GM12873 (cell line): Measurements from ENCODE around the gene PFDN1.

Experiments used
- TF ChIP-seq, protein P1 (sequence below): IDR thresholded peaks from 2 replicates; pipeline ENCODE4 v1.5.1; 2012; ENCODE audit warnings: low read depth, mild to moderate bottlenecking, moderate library complexity, low read length, control low read depth; ENCODE audit not compliant: insufficient read depth; ENCODE audit errors: missing control alignments

The PFDN1 gene

DNA sequence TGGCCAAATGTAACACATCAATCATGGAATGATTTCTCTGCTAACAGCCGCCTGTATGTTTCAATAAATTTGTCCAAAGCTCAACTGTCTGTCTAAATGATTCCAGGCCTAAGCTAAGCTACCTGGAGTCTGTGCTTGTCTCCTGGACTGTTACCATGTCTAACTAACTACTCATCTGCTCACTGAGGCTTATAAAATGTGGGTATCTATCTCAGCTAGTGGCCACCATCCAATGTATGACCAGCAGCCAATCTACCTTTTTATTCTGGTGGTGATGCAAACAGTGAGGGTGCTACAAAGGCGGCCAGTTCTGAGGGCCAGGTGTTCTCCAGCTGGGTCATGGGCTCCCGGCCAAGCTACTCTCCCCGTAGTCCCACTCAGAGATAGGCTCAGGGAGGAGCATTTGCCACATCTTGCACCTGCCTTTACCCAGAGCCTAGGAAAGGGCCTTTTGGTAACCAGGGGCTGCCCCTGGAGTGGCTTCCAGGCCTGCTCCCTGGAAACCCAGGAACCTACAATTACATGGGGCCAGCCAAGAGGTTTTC, 59.1 kb downstream of the PFDN1 start:
- TF ChIP-seq, protein P1, sequence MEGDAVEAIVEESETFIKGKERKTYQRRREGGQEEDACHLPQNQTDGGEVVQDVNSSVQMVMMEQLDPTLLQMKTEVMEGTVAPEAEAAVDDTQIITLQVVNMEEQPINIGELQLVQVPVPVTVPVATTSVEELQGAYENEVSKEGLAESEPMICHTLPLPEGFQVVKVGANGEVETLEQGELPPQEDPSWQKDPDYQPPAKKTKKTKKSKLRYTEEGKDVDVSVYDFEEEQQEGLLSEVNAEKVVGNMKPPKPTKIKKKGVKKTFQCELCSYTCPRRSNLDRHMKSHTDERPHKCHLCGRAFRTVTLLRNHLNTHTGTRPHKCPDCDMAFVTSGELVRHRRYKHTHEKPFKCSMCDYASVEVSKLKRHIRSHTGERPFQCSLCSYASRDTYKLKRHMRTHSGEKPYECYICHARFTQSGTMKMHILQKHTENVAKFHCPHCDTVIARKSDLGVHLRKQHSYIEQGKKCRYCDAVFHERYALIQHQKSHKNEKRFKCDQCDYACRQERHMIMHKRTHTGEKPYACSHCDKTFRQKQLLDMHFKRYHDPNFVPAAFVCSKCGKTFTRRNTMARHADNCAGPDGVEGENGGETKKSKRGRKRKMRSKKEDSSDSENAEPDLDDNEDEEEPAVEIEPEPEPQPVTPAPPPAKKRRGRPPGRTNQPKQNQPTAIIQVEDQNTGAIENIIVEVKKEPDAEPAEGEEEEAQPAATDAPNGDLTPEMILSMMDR: no peak

DNA sequence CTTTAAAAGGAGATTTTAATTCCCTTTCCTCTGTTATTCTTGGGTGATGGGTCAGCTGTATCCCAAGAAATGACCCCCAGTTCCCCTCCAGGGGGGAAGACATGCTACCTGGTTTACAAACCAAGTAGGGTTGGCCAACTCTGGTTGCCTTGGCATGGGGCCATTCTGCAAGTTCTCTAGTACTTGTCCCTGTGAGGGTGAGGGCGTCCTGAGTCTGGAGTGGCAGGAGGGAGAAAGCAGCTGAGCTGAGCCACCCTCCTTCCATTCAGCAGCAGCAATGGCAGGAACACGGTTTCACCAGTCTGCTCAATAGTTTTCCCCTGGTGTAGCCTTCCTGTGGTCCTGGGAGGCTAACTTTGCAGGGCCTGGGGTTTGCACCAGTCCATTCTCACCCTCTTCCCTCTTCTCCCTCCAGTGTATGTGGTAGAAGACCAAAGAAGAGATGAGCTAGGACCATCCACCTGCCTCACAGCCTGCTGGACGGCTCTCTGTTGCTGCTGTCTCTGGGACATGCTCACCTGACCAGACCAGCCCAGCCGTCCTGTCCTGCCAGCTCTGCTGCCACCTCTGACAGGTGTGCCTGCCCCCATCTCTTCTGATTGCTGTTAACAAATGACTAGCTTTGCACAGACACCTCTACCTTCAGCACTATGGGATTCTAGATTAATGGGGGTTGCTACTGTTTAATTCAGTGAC, 59.9 kb downstream of the PFDN1 start:
- TF ChIP-seq, protein P1: no peak

DNA sequence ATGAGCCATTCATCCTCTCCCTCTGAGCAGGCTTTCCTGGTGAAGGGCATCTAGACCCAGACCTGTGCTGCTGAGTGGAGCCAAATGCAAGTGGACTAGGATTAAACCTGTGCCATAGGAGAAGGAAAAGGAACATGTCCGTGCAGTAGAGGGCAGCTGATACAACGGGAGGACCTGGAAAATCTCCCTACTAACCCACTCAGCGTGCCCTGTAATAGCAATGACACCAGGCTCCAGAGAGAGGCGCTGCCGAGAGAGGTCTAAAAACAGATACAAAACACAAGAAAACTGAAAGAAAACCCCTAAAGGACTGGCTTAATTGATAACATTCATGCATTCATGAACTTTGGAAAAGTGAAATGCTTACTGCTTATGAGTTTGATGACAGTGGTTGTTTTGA, 60.8 kb downstream of the PFDN1 start:
- TF ChIP-seq, protein P1: no peak

DNA sequence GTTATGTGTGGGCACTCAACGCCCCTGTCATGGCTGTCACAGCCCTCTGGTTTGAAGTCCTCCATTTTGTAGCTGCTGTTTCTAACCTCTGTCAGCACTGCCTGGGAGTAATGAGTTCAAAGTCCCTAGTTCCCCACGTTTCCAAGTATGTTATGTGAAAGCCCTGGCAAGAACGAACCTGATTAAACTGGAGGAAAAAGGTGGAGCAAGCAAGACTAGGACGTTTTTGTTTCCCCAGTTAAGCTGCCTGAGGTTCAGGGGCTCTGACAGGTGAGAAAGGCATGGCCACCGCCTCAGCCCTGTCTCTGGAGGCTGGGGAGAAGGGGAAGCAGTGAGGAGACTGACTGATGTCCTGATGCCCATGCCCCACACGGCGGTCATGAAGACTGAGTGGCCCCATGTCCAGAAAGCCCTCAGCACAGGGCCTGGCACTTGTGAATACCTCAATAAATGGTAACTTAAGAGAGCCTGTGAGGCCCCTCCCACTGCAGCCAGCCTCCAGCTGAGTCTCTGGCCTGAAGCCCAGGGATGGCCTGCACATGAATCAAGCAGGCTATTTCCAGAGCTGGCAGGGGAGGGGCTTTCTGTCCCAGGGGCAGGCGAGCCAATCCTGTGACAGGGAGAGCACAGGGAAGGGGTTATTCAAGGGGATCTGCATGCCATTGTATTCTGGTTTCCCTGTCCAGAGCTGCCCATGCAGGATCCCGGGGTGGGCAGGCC, 61.8 kb downstream of the PFDN1 start:
- TF ChIP-seq, protein P1: no peak

DNA sequence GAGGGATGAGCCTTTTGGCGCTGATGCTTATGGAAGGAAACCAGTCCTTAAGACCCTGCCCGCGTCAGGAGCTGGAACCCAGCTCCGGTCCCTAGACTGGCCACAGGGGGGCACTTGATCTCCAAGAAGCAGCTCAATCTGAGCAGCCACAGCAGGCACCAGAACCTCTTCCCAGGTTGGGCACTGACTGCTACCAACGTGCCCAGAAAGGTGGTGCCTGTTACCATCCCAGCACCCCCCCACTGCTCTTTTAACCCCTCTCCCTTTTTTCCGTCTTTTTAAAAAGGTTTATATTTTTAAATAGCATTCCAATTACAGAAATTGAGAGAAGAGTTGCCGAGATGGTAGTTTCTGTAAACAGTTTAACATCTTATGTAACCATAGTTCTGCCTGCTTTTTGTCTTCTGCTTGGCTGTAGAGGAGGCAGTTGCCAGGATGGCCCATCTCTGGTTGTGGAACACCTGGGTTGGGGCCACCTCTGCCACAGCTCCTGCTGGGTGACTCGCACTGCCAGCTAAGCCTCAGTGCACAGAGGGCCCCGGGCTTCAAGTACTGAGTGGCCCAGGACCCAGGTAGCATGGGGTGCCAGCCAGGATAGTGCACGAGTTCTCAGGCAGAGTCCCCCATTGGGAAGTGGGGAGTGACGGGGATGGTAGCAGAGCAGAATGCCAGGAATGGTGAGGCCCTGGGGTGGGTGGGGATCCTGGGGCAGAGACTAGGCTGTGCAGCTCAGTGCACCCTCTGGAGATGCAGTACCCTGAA, 62.8 kb downstream of the PFDN1 start:
- TF ChIP-seq, protein P1: peak; percentile 83

DNA sequence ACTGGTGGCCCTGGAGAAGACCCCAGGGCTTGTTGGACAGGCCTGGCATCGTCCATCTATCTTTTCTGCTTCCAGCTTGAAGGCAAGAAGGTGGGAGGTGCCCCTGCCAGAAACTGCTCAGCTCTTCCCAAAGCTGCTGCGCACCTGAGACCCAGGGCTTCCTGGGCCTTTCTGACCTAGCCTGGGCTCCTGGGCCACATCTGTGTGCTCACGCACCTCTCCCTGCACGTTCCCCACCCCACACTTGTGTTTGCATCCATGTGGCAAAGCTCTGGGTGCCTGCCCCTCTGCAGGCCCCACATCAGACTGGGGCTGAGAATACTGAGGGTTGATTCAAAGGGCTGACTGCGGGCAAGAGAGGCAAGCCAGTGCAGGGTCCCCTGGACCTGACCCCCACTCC, 63.4 kb downstream of the PFDN1 start:
- TF ChIP-seq, protein P1: no peak

DNA sequence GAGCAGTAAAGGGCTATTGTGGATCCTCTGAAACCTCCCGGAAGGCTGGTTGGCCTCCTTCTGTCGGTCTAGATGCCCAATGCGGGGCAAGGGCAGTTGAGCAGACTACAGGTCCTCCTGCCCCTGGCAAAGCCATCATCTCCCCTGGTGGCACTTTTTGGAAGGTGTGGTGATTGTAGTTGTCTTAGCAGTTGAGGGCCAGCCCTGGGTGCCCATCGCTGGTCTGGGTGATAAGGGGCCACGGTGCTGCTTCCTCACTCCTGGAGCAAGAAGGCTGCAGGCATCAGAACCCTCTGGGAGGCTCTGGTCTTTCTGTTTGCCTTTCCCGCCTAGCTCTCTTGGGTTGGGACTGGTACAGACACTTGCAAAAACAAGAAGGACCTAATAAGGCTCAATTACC, 64.1 kb downstream of the PFDN1 start:
- TF ChIP-seq, protein P1: no peak
